Measurements from ENCODE around the gene ACAD10.

DNA sequence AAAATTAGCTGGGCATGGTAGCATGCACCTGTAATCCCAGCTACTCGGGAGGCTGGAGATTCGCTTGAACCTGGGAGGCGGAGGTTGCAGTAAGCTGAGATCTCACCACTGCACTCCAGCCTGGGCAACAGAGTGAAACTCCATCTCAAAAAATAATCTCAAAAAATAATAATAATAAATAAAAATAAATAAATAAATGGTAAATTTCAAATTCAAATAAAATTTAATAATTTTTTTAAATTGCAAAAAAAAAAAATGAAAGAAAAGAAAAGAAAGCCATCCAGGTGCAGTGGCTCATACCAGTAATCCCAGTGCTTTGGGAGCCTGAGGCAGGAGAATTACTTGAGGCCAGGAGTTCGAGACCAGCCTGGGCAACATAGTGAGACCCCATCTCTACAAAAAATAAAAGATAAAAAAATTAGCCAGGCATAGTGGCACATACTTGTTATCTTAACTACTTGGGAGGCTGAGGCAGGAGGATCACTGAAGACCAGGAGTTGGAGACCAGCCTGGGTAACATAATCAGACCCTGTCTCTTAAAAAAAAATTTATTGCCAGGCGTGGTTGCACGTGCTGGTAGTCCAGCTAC lies 117.3 kb downstream of the ACAD10 start:
- TF ChIP-seq, protein P1, sequence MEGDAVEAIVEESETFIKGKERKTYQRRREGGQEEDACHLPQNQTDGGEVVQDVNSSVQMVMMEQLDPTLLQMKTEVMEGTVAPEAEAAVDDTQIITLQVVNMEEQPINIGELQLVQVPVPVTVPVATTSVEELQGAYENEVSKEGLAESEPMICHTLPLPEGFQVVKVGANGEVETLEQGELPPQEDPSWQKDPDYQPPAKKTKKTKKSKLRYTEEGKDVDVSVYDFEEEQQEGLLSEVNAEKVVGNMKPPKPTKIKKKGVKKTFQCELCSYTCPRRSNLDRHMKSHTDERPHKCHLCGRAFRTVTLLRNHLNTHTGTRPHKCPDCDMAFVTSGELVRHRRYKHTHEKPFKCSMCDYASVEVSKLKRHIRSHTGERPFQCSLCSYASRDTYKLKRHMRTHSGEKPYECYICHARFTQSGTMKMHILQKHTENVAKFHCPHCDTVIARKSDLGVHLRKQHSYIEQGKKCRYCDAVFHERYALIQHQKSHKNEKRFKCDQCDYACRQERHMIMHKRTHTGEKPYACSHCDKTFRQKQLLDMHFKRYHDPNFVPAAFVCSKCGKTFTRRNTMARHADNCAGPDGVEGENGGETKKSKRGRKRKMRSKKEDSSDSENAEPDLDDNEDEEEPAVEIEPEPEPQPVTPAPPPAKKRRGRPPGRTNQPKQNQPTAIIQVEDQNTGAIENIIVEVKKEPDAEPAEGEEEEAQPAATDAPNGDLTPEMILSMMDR (IDR thresholded peaks at IDR 0.05; ENCODE audit: low read length): no peak
- TF ChIP-seq EZH2 (optimal IDR thresholded peaks at IDR 0.05; ENCODE audit: low read depth, low read length) (no peak), EZH2phosphoT487 (IDR thresholded peaks at IDR 0.05; ENCODE audit: low read length) (no peak)

Measured in MM.1S (cell line).